Astrocyte (in vitro differentiated cells and primary cell): ENCODE results near the gene PCNX1.

ENCODE experiments used
- CTCF ChIP-seq: IDR thresholded peaks from 2 replicates; pipeline ENCODE4 v1.5.1; 2011; ENCODE audit warnings: low read depth, mild to moderate bottlenecking, inconsistent platforms, low read length, moderate library complexity; ENCODE audit not compliant: insufficient read depth
- EZH2 ChIP-seq: IDR thresholded peaks from 2 replicates; pipeline ENCODE4 v1.6.1; 2012; ENCODE audit warnings: mild to moderate bottlenecking, low read length, inconsistent platforms; ENCODE audit not compliant: insufficient read depth

- no peak for TF ChIP-seq CTCF
- TF ChIP-seq EZH2: no peak
Measured at GRCh38 chr14:71050227-71050823, 143.1 kb downstream of the PCNX1 start.
